Adipose tissue (tissue), 3 donors: Measurements from ENCODE around the gene CENPL. TPM values are rescaled to one million over a fixed set of nuclear protein-coding genes. Genes with fewer than 3 reads are reported as not detected.
"Not testable (repeated sequence)": the region's sequence is repeated elsewhere in the genome, so short reads cannot be mapped to it uniquely, and the experiment has no call there.

Experiments used
- H3K27ac ChIP-seq: one replicate; pipeline ENCODE4 v1.5.1; 2013; ENCODE audit warnings: low read depth, low read length
- WGBS, 3 donors: extraction: QIAGEN DNeasy Blood & Tissue Kit; methylation state at CpG; one replicate each; pipeline ENCODE4 v1.1.7; 2013; 5-methylcytosine and 5-hydroxymethylcytosine counted together
- polyA plus RNA-seq, 3 donors: library from polyadenylated mRNA; stranded (reverse); fragments of 200-250 nt; gene quantifications; one replicate each; pipeline ENCODE4 v1.2.3, GENCODE V29; 2013
- donor health status: healthy with polysubstance abuse.
- donor health status: Bipolar disorder and iron deficiency.
- donor health status: healthy.

CENPL gene
- polyA plus RNA-seq, 3 donors, result 1.1 to 4.8 (median 2.2) TPM

- WGBS, 3 donors, result 87 to 96% (median 89%) methylated on average over 1 of the region's 1 CpG
- no peak overlapping the region for H3K27ac ChIP-seq
Measured at GRCh38 chr1:173860065-173860464, 35.4 kb upstream of the CENPL start.

GRCh38 chr1:173859547-173859946 is 34.9 kb upstream of the CENPL start:
- H3K27ac ChIP-seq, result not testable (repeated sequence)
- 95 to 97% (median 97%) methylated on average over 5 of the region's 5 CpGs for WGBS, 3 donors

GRCh38 chr1:173857363-173857917 is 32.8 kb upstream of the CENPL start:
- 79 to 88% (median 84%) methylated on average over 4 of the region's 4 CpGs for WGBS, 3 donors
- no peak overlapping the region for H3K27ac ChIP-seq

- WGBS, 3 donors, result 86 to 95% (median 94%) methylated on average over 2 of the region's 2 CpGs
- H3K27ac ChIP-seq, result no peak overlapping the region
Measured at GRCh38 chr1:173856903-173857302, 32.2 kb upstream of the CENPL start.

- H3K27ac ChIP-seq, result no peak overlapping the region
- 63 to 94% (median 85%) methylated on average over 1 of the region's 1 CpG for WGBS, 3 donors
Measured at GRCh38 chr1:173856014-173856413, 31.3 kb upstream of the CENPL start.

- 59 to 75% (median 62%) methylated on average over 5 of the region's 5 CpGs for WGBS, 3 donors
- H3K27ac ChIP-seq, result no peak overlapping the region
Measured at GRCh38 chr1:173853074-173853473, 28.4 kb upstream of the CENPL start.

- 78 to 90% (median 89%) methylated on average over 4 of the region's 4 CpGs for WGBS, 3 donors
- no peak overlapping the region for H3K27ac ChIP-seq
Measured at GRCh38 chr1:173852105-173852504, 27.4 kb upstream of the CENPL start.

- 97 to 100% (median 100%) methylated on average over 1 of the region's 1 CpG for WGBS, 3 donors
- H3K27ac ChIP-seq, result no peak overlapping the region
Measured at GRCh38 chr1:173832748-173833147, 8.1 kb upstream of the CENPL start.

- 55 to 97% (median 69%) methylated on average over 2 of the region's 2 CpGs for WGBS, 3 donors
- H3K27ac ChIP-seq, result no peak overlapping the region
Measured at GRCh38 chr1:173827611-173828010, 2.9 kb upstream of the CENPL start.

GRCh38 chr1:173823781-173824314 is 835 bp downstream of the CENPL start:
- 0 to 1% (median 1%) methylated on average over 25 of the region's 25 CpGs for WGBS, 3 donors
- peak overlapping the region; percentile 1 for H3K27ac ChIP-seq

GRCh38 chr1:173821680-173822079 is 3.0 kb downstream of the CENPL start:
- WGBS, 3 donors, result 91 to 97% (median 92%) methylated on average over 4 of the region's 4 CpGs
- no peak overlapping the region for H3K27ac ChIP-seq

- 63 to 94% (median 90%) methylated on average over 1 of the region's 1 CpG for WGBS, 3 donors
Measured at GRCh38 chr1:173818459-173818858, 6.2 kb downstream of the CENPL start.

GRCh38 chr1:173813654-173814053 is 11.0 kb downstream of the CENPL start:
- not testable (repeated sequence) for H3K27ac ChIP-seq
- 97 to 99% (median 98%) methylated on average over 5 of the region's 5 CpGs for WGBS, 3 donors

More at GRCh38 chr1:173818459-173818858, 6.2 kb downstream of the CENPL start:
- H3K27ac ChIP-seq, result no peak overlapping the region

- 81 to 97% (median 94%) methylated on average over 2 of the region's 2 CpGs for WGBS, 3 donors
- no peak overlapping the region for H3K27ac ChIP-seq
Measured at GRCh38 chr1:173802961-173803360, 21.7 kb downstream of the CENPL start.

GRCh38 chr1:173799995-173800394 is 24.7 kb downstream of the CENPL start:
- 94 to 100% (median 98%) methylated on average over 1 of the region's 1 CpG for WGBS, 3 donors
- H3K27ac ChIP-seq, result not testable (repeated sequence)

GRCh38 chr1:173798078-173798477 is 26.6 kb downstream of the CENPL start:
- H3K27ac ChIP-seq, result no peak overlapping the region

GRCh38 chr1:173789841-173790240 is 34.8 kb downstream of the CENPL start:
- H3K27ac ChIP-seq, result no peak overlapping the region

GRCh38 chr1:173784997-173785396 is 39.7 kb downstream of the CENPL start:
- WGBS, 3 donors, result 92 to 98% (median 97%) methylated on average over 7 of the region's 7 CpGs
- no peak overlapping the region for H3K27ac ChIP-seq

More at GRCh38 chr1:173789841-173790240, 34.8 kb downstream of the CENPL start:
- WGBS, 3 donors, result 94 to 98% (median 97%) methylated on average over 2 of the region's 2 CpGs

- 93 to 99% (median 95%) methylated on average over 4 of the region's 4 CpGs for whole genome bisulfite sequencing, 3 donors
- H3K27ac ChIP-seq, result no peak overlapping the region
Measured at GRCh38 chr1:173779936-173780335, 44.7 kb downstream of the CENPL start.

GRCh38 chr1:173775578-173776226 is 49.0 kb downstream of the CENPL start:
- no peak overlapping the region for H3K27ac ChIP-seq
- 82 to 91% (median 89%) methylated on average over 5 of the region's 5 CpGs for WGBS, 3 donors
